ENCODE data around the gene COL13A1.

DNA sequence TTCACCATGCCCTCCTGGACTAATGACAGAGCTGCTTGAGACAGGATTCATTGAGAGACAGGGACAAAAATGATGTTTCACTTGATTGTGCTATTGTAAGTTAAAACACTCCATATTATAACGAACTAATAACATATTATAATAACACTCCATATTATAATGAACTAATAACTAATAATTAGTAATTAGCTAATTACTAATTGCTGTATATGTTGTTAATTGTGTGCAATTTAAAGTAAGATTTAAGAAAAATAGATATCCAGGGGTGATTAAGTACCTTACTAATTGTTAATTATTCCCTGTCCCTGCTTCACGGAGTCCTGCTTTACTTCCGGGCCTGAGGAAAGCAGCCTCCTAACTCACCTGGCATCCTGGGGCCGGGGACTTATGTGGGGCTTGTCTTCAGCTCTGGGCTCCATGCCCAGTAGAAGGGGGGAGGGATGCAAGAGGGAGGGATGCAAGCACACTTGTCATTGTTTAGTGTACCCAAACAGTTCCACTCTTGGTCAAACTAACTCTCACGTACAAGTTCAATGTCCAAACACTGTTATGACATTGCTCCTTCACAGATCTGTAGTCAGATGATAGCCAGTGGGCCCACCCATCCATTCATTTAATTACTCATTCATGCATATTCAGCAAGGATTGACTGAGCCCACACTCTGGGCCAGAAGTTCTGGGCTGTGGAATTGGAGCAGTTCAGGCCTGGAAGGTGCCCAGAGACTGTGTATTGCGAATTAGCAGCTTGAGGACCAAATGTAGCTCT is 53.8 kb downstream of the COL13A1 start:
- no peak for TF ChIP-seq POLR2A (IDR thresholded peaks at IDR 0.05)
- TF ChIP-seq, protein P1, sequence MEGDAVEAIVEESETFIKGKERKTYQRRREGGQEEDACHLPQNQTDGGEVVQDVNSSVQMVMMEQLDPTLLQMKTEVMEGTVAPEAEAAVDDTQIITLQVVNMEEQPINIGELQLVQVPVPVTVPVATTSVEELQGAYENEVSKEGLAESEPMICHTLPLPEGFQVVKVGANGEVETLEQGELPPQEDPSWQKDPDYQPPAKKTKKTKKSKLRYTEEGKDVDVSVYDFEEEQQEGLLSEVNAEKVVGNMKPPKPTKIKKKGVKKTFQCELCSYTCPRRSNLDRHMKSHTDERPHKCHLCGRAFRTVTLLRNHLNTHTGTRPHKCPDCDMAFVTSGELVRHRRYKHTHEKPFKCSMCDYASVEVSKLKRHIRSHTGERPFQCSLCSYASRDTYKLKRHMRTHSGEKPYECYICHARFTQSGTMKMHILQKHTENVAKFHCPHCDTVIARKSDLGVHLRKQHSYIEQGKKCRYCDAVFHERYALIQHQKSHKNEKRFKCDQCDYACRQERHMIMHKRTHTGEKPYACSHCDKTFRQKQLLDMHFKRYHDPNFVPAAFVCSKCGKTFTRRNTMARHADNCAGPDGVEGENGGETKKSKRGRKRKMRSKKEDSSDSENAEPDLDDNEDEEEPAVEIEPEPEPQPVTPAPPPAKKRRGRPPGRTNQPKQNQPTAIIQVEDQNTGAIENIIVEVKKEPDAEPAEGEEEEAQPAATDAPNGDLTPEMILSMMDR (IDR thresholded peaks at IDR 0.05), result no peak
